Calu3 (cell line): ENCODE data around the gene MAG. TPM values are rescaled to one million over a fixed set of nuclear protein-coding genes. Genes with fewer than 3 reads are reported as not detected.

Source experiments
- BruUV-seq: library from RNA; stranded (reverse); fragments of 400-500 nt; replicated peaks from 2 replicates; lab custom pipeline; 2021; lab: Mats Ljungman, UMichigan
- CTCF ChIA-PET: fragments of 300-600 bp; sonication (Branson Sonifier 250); formaldehyde crosslinking; loops from one replicate; lab custom pipeline; 2022; ENCODE audit warnings: antibody characterized with exemption; lab: Charles Lee
- DNase-seq: peaks from one replicate; pipeline ENCODE4 v3.0.0; 2022
- H3K27ac Mint-ChIP-seq: one replicate; pipeline ENCODE4 v1.8.0; 2022; ENCODE audit warnings: mixed read lengths; ENCODE audit not compliant: unreplicated experiment
- H3K27me3 Mint-ChIP-seq: one replicate; pipeline ENCODE4 v1.8.0; 2022; ENCODE audit warnings: mixed read lengths; ENCODE audit not compliant: unreplicated experiment
- H3K36me3 Mint-ChIP-seq: one replicate; pipeline ENCODE4 v1.8.0; 2022; ENCODE audit warnings: mild to moderate bottlenecking, moderate library complexity, mixed read lengths; ENCODE audit not compliant: insufficient read depth, unreplicated experiment
- H3K4me1 Mint-ChIP-seq: one replicate; pipeline ENCODE4 v1.8.0; 2022; ENCODE audit warnings: mild to moderate bottlenecking, low read depth, mixed read lengths; ENCODE audit not compliant: unreplicated experiment
- H3K4me3 Mint-ChIP-seq: one replicate; pipeline ENCODE4 v1.8.0; 2022; ENCODE audit warnings: mild to moderate bottlenecking, low read depth, moderate library complexity, mixed read lengths; ENCODE audit not compliant: unreplicated experiment
- H3K9me3 Mint-ChIP-seq: one replicate; pipeline ENCODE4 v1.8.0; 2022; ENCODE audit warnings: low read depth, mixed read lengths; ENCODE audit not compliant: unreplicated experiment
- CTCF ChIP-seq: fragments of 200-600 bp; IDR thresholded peaks from one replicate; pipeline ENCODE4 v1.8.0; 2022; ENCODE audit warnings: antibody characterized with exemption; ENCODE audit not compliant: unreplicated experiment
- intact Hi-C: fragments of 100-400 bp; cut with micrococcal nuclease; formaldehyde crosslinking; loops from one replicate; pipeline ENCODE4 v1.10.0; 2022; ENCODE audit not compliant: unreplicated experiment
- total RNA-seq: library from RNA; stranded (reverse); gene quantifications from 2 replicates; pipeline ENCODE4 v1.2.3, GENCODE V29; 2022

Gene MAG
- total RNA-seq, 1 experiment from 2014 or later, result not detected

DNA sequence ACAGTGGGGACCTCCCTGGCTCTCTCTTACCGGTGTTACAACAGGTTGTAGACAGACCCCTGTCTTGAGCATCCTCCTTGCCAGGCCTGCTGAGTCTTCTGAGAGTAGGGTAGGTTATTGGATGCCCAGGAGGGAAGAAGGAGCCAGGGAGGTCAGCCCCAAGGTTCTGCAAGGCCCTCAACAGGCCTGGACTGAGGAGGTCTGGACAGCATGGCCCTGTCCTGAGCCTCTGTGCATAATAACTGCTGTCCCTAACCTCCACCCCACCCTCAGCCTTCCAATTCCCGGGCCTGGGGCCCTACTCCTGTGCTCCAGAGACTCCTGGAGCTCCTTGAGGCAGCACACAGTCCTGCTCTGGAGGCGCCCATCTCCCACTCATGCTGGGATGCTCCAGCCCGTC lies 37.4 kb downstream of the MAG start:
- Mint-ChIP-seq H3K36me3 (no peaks in the 10 kb centered on the region), H3K4me1 (peaks cover 5% of the 10 kb centered on the region), H3K9me3 (no peaks in the 10 kb centered on the region), H3K27ac (no peak overlapping the region), H3K4me3 (no peak overlapping the region), H3K27me3 (no peaks in the 10 kb centered on the region)
- intact Hi-C loops, result no loop called here
- BruUV-seq, result no TSS peak
- DNase-seq, result no peak
- CTCF ChIA-PET, result no interaction called here
- TF ChIP-seq CTCF, result no peak

GRCh38 chr19:35330475-35330874 lies 38.5 kb downstream of the MAG start:
- CTCF ChIA-PET, result no interaction called here
- intact Hi-C loops, result no loop called here
- Mint-ChIP-seq H3K27ac (no peak overlapping the region), H3K36me3 (no peaks in the 10 kb centered on the region), H3K27me3 (no peaks in the 10 kb centered on the region), H3K4me1 (no peaks in the 10 kb centered on the region), H3K4me3 (no peak overlapping the region), H3K9me3 (no peaks in the 10 kb centered on the region)
- BruUV-seq, result no TSS peak
- no peak for DNase-seq
- no peak for TF ChIP-seq CTCF

- CTCF ChIA-PET, result no interaction called here
Observed at GRCh38 chr19:35331551-35332214, 39.7 kb downstream of the MAG start.

GRCh38 chr19:35332817-35333216 lies 40.9 kb downstream of the MAG start:
- Mint-ChIP-seq H3K36me3 (no peaks in the 10 kb centered on the region), H3K27ac (no peak overlapping the region), H3K4me1 (no peaks in the 10 kb centered on the region), H3K27me3 (peaks cover 9% of the 10 kb centered on the region), H3K4me3 (no peak overlapping the region), H3K9me3 (no peaks in the 10 kb centered on the region)
- DNase-seq, result no peak
- TF ChIP-seq CTCF, result no peak
- CTCF ChIA-PET, result interaction anchor here (0.6 kb wide), 1 partner anchor 32 kb away, joined by 7 read pairs; no protein-coding TSS in a partner anchor
- intact Hi-C loops, result no loop called here
- BruUV-seq, result no TSS peak

More at GRCh38 chr19:35331551-35332214, 39.7 kb downstream of the MAG start:
- intact Hi-C loops, result no loop called here
- Mint-ChIP-seq H3K36me3 (no peaks in the 10 kb centered on the region), H3K4me1 (no peaks in the 10 kb centered on the region), H3K27ac (no peak overlapping the region), H3K27me3 (no peaks in the 10 kb centered on the region), H3K9me3 (no peaks in the 10 kb centered on the region), H3K4me3 (no peak overlapping the region)
- no TSS peak for BruUV-seq
- no peak for TF ChIP-seq CTCF
- no peak for DNase-seq
